Retina (tissue), 1 donor: ENCODE results near the gene DNAJC4.

Experiments used
- DNase-seq: peaks from one replicate; pipeline ENCODE4 v3.0.0-alpha.2; 2016

Gene DNAJC4

DNA sequence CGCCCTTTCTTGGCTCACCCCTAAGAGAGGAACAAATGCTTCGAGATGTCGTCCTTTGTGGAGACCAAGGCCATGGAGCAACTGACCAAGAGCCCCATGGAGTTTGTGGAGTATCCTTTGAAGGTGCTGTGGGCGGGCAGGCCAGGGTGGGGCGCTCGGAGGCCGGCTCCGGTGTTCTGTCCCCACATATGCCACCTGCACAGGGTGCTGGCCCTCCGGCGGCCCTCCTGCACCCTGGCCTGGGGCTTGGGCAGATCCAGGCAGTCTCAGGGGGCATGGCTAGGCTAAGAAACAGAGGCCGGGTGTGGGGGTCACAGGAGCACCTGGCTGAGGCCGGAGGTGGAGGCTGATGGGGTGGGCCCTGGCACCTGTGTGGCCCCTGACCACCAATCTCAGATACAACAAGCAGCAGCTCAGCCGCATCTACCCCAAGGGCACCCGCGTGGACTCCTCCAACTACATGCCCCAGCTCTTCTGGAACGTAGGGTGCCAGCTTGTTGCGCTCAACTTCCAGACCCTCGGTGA is 31.3 kb downstream of the DNAJC4 start:
- DNase-seq, result no peak

DNA sequence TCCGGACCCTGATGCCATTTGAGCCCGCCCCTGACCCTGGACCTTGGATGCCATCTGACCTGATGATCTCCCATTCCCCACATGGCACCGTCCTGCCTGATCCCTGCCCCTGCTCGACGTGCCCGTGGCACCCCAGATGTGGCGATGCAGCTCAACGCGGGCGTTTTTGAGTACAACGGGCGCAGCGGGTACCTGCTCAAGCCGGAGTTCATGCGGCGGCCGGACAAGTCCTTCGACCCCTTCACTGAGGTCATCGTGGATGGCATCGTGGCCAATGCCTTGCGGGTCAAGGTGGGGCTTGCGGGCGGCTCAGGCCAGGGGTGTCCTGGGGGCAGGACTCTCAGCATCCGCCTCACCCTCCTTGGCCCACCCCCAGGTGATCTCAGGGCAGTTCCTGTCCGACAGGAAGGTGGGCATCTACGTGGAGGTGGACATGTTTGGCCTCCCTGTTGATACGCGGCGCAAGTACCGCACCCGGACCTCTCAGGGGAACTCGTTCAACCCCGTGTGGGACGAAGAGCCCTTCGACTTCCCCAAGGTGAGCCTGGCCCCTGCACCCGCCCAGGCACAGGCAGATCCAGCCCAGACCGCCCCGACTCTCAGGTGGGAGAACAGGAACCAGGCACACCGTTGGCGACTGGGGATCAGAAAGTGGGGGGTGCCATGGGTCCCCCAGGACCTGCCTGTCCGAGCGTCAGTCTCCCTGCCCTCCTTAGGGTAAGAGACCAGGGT is 32.1 kb downstream of the DNAJC4 start:
- no peak for DNase-seq

DNA sequence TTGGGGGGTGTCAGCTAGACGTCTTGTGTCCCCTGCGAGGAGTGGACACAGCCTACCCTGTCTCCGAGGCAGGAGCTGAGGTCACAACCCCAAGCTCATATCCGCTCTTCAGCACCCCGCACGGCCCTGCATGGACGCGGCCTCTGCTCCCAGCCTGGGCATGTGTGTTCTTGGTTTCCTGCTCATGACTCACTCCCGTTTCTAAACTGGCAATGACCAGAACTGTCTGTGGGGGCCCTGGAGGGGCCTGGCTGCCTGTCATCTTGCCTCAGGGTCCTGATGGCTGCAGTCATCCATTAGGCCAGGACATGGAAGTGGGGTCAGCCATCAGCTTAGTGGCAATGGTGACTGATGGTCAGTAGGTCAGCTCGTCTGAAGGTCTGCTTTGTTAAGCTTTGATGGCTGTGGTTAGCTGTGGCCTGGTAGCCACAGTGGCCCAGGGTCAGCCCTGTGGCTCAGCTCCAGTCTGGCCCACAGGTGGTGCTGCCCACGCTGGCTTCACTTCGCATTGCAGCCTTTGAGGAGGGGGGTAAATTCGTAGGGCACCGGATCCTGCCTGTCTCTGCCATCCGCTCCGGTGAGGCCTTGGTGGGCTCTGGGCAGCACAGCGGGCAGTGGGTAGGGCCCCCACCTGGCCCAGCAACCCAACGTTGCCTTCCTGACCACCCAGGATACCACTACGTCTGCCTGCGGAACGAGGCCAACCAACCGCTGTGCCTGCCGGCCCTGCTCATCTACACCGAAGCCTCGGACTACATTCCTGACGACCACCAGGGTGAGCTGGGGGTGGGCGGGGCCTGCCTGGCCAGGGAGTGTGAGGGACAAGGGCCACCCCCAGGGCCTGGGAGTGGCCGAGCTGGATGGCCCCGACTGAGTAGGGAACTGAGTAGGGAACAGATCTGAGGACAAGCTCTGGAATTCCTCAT is 32.9 kb downstream of the DNAJC4 start:
- DNase-seq, result peak; percentile 83

DNA sequence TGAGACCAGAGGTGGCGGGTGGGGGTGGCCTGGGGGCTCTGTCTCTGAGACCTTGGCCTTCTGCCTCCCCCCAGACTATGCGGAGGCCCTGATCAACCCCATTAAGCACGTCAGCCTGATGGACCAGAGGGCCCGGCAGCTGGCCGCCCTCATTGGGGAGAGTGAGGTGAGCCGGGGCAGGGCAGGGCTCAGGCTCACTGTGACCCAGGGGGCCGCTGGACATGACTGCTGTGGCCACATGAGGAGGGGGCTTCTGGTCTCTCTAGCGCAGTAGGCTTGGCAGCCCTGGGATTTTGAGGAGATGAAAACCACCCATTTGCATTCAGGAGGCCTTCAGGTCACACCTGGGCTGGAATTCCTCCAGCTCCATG is 33.6 kb downstream of the DNAJC4 start:
- no peak for DNase-seq

DNA sequence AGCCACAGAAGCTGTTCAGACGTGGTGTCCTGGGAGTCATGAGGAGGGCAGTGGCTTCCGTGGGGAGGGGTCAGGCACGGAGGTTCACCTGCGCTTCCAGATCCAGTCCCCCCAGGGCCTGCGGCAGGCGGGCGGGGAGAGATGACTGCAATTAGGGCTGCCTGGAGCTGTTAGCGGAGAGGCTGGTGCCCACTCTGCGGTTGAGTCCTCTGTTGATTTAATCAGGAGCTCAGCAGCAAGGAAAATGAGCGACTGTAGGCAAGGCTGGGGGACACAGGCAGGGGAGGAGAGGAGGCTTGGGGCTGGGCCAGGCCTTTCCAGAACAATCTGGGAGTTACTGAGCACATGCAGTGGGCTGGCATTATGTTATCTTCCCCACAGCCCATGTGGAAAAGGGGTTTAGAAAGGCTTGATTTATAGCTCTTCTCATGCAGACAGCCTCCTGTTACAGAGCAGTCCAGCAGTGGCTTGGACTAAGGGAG is 34.1 kb downstream of the DNAJC4 start:
- peak; percentile 52 for DNase-seq

DNA sequence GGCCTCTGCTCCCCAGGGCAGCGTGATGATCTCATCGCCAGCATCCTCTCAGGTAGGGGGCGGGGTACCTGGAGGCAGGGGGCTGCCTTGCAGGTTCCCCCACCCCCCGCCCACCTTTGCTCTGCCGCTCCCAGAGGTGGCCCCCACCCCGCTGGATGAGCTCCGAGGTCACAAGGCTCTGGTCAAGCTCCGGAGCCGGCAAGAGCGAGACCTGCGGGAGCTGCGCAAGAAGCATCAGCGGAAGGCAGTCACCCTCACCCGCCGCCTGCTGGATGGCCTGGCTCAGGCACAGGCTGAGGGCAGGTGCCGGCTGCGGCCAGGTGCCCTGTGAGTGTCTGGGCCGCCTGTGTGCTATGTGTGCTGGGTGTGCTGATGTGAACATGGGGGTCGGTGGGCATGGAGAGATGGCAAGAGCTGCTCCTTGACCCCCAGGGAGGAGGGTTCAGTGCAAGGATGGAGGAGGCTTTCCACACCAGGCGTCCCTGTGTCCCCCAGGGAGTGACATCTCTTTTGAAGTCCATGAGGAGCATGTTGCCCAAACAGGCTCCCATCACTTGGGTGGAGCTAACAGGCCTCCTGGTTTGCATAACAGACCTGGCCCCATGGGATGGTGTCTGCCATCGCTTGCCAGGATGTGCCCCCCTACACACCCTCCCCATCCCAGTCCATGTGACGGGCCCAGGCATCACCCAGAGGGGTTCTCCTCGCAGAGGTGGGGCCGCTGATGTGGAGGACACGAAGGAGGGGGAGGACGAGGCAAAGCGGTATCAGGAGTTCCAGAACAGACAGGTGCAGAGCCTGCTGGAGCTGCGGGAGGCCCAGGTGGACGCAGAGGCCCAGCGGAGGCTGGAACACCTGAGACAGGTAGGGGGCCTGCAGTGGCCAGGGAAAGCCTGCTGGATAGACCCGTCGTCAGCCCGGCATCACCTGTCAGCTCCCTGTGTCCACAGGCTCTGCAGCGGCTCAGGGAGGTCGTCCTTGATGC is 35.1 kb downstream of the DNAJC4 start:
- no peak for DNase-seq

DNA sequence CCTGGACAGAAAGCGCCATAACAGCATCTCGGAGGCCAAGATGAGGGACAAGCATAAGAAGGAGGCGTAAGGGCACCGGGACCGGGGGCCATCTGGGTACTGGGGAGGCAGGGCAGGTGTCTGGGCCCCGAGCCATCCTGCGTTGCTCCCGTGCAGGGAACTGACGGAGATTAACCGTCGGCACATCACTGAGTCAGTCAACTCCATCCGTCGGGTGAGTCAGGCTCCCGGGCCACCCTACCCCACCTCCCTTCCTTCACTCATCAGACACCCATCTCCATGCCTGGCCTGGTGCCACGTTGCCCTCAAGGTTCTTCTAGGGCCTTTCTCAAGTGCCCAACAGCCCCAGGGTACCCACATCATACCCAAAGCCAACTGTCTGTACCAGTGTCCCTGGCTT is 36.0 kb downstream of the DNAJC4 start:
- DNase-seq, result no peak

DNA sequence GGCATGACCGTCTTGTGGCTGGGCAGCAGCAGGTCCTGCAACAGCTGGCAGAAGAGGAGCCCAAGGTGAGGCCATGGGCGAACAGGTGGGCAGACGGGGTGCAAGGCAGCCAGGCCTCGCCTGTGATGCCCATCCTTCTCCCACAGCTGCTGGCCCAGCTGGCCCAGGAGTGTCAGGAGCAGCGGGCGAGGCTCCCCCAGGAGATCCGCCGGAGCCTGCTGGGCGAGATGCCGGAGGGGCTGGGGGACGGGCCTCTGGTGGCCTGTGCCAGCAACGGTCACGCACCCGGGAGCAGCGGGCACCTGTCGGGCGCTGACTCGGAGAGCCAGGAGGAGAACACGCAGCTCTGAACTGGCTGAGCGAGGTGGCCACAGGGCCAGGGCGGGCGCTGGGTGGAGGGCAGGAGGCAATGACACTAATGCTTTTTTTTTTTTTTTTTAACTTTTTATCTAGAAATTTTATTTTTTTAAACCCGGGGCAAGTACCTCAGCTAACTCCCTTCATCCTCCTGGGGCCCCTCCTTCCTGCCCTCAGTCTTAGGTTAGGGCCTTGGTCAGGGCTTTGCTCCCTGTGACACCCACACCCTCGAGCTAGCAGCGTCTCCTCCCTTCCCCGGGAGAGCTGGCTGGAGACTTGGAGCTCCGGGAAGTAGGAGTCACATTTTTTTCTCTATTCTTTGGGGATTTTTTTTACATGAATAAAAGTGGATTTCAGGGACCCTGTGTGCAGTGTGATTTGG is 37.0 kb downstream of the DNAJC4 start:
- DNase-seq, result no peak

DNA sequence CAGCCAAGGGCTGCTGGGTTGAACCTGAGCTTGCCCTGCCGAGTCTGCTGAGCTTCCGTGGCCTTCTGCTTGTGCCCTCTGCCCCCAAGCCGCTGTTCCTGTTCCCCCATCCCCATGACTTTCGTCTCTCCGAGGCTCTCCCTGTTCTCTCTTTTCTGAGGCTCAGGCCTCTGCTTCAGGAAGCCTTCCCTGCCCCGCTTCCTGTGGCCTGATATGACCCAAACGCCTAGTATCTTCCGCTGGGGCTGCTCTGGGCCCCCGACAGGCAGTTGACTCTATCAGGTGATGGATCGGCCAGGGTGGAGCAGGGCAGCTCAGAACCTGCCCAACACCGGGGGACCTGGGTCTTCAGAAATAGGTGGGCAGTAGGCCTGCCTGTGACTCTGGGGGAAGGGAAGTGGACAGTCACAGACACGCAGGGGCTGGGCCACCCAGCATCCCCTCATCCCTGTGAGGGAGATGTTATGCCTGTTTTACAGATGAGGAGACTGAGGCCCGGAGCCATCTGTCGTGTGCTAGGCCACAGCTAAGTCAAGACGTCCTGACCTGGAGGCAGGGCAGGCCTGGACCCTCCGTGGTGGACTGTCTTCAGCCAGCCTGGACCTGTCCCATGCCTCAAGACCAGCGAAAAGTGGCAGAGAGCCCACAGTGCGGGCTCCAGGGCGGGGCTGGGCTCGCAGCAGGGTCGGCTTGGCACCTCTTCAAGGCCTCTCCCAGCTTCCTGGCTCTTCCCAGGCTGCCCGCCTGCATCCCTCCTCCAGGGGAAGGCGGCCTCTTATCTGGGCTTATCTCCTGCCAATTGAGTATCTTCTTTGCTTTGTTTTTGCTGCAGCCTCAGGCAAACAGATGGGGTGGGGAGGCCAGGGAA is 37.9 kb downstream of the DNAJC4 start:
- no peak for DNase-seq

DNA sequence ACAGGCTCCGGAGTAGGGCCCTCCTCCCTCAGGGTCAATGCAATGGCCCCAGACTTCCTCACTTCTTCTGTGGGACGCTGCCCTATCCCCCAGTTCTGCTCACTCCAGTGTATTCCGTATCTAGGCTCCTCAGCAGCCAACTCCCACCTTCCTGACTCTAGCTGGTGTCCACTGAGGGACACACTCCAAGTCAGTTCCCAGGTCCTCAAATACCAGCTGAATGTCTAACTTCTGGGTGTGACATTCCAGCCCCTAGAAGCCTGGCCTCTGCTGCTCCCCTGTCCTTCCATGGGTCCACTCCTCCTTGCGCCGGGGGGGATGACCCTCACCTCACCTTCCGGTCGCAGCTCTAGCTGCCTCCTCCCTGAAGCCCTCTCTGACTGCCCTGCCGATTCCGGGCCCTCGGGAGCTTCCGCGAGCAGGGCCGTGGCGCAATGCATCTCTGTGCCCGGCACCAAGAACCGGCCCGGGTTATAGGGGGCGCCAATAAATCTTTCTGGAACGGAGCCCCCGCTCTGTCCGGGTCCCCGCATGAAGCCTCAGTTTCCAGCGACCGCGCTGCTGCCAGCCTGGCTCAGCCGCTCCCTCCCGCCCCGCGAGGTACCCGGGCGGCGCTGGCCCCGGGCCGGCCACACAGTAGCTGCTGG is 38.7 kb downstream of the DNAJC4 start:
- no peak for DNase-seq

DNA sequence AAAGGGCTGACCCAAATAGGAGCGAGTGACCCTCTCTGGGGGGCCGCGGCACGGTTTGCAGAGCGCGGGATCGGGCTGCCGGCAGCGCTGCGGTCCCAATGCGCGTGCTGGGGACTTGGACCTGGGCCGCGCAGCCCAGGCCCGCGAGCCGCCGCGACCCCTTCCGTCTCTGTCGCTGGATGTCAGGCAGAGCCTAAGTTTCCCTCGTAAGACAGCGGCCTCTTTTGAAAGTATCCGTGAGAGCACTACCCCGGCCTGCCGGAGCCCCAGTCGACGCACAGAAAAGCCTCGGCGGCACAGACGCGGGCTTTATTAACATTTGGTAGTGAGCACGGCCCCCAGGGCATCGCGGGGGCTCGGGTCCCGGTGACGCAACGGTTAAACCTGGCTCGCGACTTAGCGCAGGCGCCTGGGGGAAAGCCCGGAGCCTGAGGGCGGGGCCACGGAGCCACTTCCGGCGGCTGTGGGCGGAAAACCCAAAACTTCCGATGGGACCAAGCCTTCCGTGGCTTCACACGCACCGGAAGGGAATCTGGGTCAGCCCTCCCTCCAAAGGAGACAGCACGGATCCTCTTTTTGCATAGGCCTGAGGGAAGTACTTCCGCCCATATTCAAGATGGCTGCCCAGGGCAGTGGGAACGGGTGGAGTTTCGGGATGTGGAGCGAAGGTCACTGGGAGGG is 39.3 kb downstream of the DNAJC4 start:
- peak; percentile 99 for DNase-seq

DNA sequence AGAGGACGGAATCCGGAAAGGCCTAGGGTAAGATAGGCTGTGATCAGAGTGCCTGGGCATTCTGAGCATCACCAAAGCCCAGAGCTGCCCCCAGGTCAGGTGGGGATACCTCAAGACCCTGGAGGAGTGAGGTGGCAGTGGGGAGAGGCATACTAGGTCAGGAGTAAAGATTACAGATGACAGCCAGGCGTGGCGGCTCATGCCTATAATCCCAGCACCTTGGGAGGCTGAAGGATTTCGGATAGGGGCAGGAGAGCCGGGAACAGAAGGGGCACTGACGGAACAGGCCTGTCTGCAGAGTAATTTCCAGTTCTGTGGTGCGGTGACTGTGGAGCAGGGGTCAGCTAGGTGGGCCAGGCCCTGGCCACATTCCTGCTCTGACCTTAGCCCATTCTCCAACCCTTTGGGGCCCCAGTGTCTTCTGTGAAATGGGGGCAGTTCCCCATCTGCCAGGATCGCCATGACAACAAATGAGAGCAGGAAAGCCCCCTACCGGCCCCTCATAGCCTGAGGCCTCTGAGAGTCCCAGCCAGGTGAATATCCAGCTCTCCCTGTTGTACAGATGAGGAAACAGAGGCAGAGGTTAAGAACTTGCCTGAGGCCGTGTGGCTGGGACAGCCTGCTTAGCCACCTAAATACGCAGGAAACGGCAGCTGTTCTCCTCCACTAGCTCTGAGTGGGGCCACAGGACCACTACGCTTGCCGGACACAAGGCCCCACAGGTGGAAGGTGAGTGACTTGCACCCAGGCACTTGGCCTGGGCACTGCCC is 44.9 kb downstream of the DNAJC4 start:
- DNase-seq, result no peak

DNA sequence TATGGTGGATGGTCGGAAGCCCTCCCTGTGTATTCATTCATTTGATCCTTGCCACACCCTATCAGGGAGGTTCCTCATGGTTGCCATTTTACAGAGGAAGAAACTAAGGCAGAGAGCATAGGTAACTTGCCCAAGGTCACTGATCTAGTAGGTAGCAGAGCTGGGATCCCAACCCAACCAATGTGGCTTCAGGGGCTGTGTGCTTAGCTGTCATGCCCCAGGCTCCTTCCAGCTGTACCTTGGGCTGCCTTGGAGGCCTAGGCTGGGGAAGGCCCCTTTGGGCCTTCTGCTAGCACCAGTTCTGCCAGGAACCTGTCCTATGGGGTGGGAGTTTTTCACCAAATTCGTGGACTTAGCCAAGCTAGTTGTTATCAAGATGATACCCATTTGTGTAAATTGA is 45.5 kb downstream of the DNAJC4 start:
- DNase-seq, result no peak

DNA sequence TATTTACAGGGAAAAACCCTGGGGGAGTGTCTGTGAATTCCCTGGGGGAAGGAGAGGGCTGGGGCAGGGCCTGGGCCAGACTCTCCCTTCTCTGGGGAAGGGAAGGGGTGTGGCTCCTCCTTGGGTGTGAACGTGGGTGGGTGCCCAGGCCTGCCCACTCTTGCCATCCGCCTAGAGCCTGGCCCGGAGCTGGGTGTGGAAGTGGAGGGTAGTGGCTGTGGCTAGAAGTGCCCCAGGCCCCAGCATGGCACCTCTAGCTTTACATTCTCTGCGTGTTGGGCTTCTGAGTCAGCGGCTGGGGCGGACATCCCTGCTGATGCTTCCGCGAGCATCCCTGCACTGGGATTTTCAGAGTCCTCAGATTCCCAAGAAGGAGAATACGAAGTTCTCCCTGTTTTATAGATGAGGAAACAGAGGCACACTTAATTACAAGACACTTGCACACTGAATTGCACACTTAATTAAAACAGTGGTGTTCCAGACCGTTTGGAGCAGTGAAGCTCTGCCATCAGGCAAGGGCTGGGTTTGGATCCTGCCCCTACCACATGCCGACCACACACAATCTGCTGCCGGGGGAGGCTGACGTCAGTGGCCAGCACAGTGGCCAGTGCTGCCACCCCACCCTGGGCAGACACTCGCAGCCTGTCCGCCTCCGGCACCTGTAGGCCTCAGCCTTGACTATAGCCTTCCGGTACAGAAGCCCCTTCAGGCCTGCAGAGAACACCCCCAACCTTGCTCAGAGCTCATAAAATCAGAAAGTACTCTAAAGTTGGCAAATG is 46.5 kb downstream of the DNAJC4 start:
- no peak for DNase-seq

DNA sequence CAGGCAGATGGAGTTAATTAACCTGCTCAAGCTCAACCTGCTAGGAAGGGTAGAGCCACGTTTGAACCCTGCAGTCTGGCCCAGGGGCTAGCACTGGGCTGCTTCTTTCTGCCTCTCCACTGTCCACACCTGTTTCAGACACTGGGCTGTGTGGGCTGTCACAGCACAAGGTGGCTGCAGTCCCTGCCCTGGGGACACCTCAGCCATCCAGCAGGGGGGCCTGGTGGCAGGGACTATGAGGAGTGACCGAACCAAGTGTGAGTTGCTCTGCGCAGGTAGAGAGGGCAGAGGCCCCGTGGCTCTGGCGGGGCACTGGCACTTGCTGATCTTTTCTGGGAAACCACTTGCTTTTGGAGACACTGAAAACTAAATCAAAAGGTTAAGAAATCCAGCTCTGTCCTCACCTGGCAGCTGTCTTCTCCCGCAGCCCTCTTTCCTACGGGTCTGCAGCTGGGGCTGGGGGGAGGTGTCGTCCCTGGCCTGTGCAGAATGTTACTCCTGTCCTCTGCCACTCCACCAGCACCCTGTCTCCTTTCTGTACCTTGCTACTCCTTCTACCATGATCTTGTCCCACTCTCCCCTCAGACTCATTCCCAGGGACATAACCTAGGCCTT is 48.3 kb downstream of the DNAJC4 start:
- DNase-seq, result no peak

DNA sequence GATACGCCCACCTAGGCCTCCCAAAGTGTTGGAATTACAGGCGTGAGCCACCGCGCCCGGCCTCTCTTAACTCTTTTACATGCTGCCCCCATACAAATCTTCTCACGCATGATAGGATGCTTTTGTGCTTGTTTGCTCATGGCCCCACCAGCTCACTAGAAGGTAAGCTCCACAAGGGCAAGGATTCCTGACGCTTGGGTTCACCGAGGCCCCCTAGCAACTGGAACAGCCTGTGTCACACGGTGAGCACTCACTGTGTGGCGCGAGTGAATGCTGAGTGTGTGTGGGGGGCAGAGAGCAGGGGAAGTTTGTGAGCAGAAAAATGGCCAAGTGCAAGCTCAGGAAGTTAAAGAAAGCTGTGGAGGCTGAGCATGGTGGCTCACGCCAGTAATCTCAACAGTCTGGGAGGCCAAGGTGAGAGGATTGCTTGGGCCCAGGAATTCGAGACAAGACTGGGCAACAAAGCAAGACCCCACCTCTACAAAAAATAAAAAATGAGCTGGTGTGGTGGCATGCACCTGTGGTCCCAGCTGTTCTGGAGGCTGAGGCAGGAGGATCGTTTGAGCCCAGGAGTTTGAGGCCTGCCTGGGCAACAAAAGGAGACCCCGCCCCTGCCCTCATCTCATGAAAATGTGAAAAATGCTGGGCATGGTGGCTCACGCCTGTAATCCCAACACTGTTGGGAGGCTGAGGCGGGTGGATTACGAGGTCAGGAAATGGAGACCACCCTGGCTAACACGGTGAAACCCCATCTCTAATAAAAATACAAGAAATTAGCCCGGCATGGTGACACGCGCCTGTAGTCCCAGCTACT is 51.8 kb downstream of the DNAJC4 start:
- DNase-seq, result no peak

DNA sequence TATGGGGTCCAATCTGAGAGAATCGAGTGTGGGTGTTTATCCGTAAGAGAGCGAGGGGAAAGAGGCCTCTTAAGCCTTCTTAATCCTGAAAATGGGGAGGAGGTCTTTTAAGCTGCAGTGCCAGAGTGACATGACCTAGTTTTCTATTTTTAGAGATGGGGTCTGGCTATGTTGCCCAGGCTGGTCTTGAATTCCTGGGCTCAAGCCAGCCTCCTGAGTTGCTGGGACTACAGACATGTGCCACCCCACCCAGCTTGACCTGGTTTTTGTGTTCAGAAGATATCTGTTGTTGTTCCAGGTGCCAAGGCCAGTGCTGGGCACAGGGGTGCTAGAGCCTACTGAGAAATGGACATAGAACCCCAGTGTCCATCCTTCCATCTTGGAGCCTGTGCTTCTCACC is 52.7 kb downstream of the DNAJC4 start:
- DNase-seq, result no peak
